ENCODE measurements around the gene PRRX2.

PRRX2 gene

GRCh38 chr9:129671065-129671464, 5.6 kb downstream of the PRRX2 start:
- TF ChIP-seq CTCF (IDR thresholded peaks at IDR 0.05; ENCODE audit: low read depth, low read length) = no peak
- Histone ChIP-seq H3K36me3 (no peaks in the 10 kb centered on the region), H3K4me1 (no peaks in the 10 kb centered on the region; the same call in 1 of the 2 replicates), H3K9me3 (no peaks in the 10 kb centered on the region), H3K27me3 (no peaks in the 10 kb centered on the region), H3K4me3 (ENCODE audit: low read depth, low read length) (no peak overlapping the region)
- DNase-seq = no peak

- no peak overlapping the region for H3K4me3 ChIP-seq (ENCODE audit: low read depth, low read length)
- no peak for TF ChIP-seq CTCF (IDR thresholded peaks at IDR 0.05; ENCODE audit: low read depth, low read length)
- H3K4me1 ChIP-seq = no peaks in the 10 kb centered on the region; the same call in 1 of the 2 replicates
- H3K36me3 ChIP-seq = no peaks in the 10 kb centered on the region
- H3K27me3 ChIP-seq = no peaks in the 10 kb centered on the region
- no peaks in the 10 kb centered on the region for H3K9me3 ChIP-seq
- DNase-seq = no peak
These were observed 6.1 kb downstream of the PRRX2 start for GRCh38 chr9:129671519-129671918.

GRCh38 chr9:129672702-129673101, 7.3 kb downstream of the PRRX2 start:
- no peaks in the 10 kb centered on the region; the same call in 1 of the 2 replicates for H3K4me1 ChIP-seq
- no peaks in the 10 kb centered on the region for H3K27me3 ChIP-seq
- H3K9me3 ChIP-seq = no peaks in the 10 kb centered on the region
- TF ChIP-seq CTCF (IDR thresholded peaks at IDR 0.05; ENCODE audit: low read depth, low read length) = no peak
- H3K4me3 ChIP-seq (ENCODE audit: low read depth, low read length) = no peak overlapping the region
- no peaks in the 10 kb centered on the region for H3K36me3 ChIP-seq
- no peak for DNase-seq

GRCh38 chr9:129673602-129674001, 8.2 kb downstream of the PRRX2 start:
- Histone ChIP-seq H3K9me3 (no peaks in the 10 kb centered on the region), H3K4me1 (no peaks in the 10 kb centered on the region; the same call in 1 of the 2 replicates), H3K4me3 (ENCODE audit: low read depth, low read length) (no peak overlapping the region), H3K36me3 (no peaks in the 10 kb centered on the region), H3K27me3 (no peaks in the 10 kb centered on the region)
- no peak for TF ChIP-seq CTCF (IDR thresholded peaks at IDR 0.05; ENCODE audit: low read depth, low read length)
- DNase-seq = no peak

GRCh38 chr9:129674229-129674628, 8.8 kb downstream of the PRRX2 start:
- Histone ChIP-seq H3K4me1 (no peaks in the 10 kb centered on the region; the same call in 1 of the 2 replicates), H3K36me3 (no peaks in the 10 kb centered on the region), H3K9me3 (no peaks in the 10 kb centered on the region), H3K4me3 (ENCODE audit: low read depth, low read length) (no peak overlapping the region), H3K27me3 (no peaks in the 10 kb centered on the region)
- no peak for TF ChIP-seq CTCF (IDR thresholded peaks at IDR 0.05; ENCODE audit: low read depth, low read length)
- no peak for DNase-seq

- peak; percentile 43 for DNase-seq
- Histone ChIP-seq H3K27me3 (no peaks in the 10 kb centered on the region), H3K4me1 (no peaks in the 10 kb centered on the region; the same call in 1 of the 2 replicates), H3K36me3 (no peaks in the 10 kb centered on the region), H3K9me3 (no peaks in the 10 kb centered on the region), H3K4me3 (ENCODE audit: low read depth, low read length) (peak overlapping the region; percentile 23; the same call in 1 of the 2 replicates)
- no peak for TF ChIP-seq CTCF (IDR thresholded peaks at IDR 0.05; ENCODE audit: low read depth, low read length)
These were observed 10.2 kb downstream of the PRRX2 start for GRCh38 chr9:129675620-129676019.
